Lower lobe of right lung (tissue), 2 donors: ENCODE results near the gene TEPSIN. TPM values are rescaled to one million over a fixed set of nuclear protein-coding genes. Genes with fewer than 3 reads are reported as not detected.
A peak's percentile ranks its signal among the peaks of the same experiment; 100 is the strongest.

Experiments
- ATAC-seq, 2 donors: fragments of 200-7000 bp; cut with Tn5 transposase; one replicate each; pipeline ENCODE4 v1.9.1; 2020 to 2022; ENCODE audit warnings: mild to moderate bottlenecking in 2 of 2, moderate library complexity in 2 of 2
- DNase-seq: peaks from one replicate; pipeline ENCODE4 v3.0.0-alpha.2; 2020
- H3K27ac ChIP-seq: fragments of 200-600 bp; one replicate; pipeline ENCODE4 v1.8.0; 2022
- H3K27me3 ChIP-seq: fragments of 200-600 bp; one replicate; pipeline ENCODE4 v1.8.0; 2022; ENCODE audit warnings: low read depth
- H3K36me3 ChIP-seq: fragments of 200-600 bp; one replicate; pipeline ENCODE4 v1.8.0; 2022; ENCODE audit warnings: mild to moderate bottlenecking
- H3K4me1 ChIP-seq: fragments of 200-600 bp; one replicate; pipeline ENCODE4 v1.8.0; 2022
- H3K4me3 ChIP-seq: fragments of 200-600 bp; one replicate; pipeline ENCODE4 v1.8.0; 2022; ENCODE audit warnings: mild to moderate bottlenecking
- H3K9me3 ChIP-seq: fragments of 200-600 bp; one replicate; pipeline ENCODE4 v1.8.0; 2022
- CTCF ChIP-seq: fragments of 200-600 bp; IDR thresholded peaks from one replicate; pipeline ENCODE4 v1.8.0; 2022; ENCODE audit warnings: antibody characterized with exemption, mild to moderate bottlenecking
- intact Hi-C: fragments of 100-400 bp; cut with DNase I; formaldehyde crosslinking; loops from one replicate; pipeline ENCODE4 v1.11.0; 2022
- total RNA-seq: library from RNA; stranded (reverse); fragmentation: NEBNext Ultra II Directional; extraction: Animal tissue kit (Norgen Biotek cat#: 25700); gene quantifications from one replicate; pipeline ENCODE4 v1.2.1, GENCODE V29; 2021
- donor health status: DM: no; HTN: yes; CAD: no; lungs with severe emphysema.

TEPSIN gene
- total RNA-seq, 1 donor from 2014 or later: 43.2 TPM

GRCh38 chr17:81273698-81274470, 35.0 kb upstream of the TEPSIN start:
- no peak for DNase-seq
- Histone ChIP-seq H3K4me1 (peaks cover 26% of the 10 kb centered on the region), H3K27ac (no peak overlapping the region), H3K4me3 (no peak overlapping the region), H3K27me3 (no peaks in the 10 kb centered on the region), H3K9me3 (no peaks in the 10 kb centered on the region), H3K36me3 (peaks cover 83% of the 10 kb centered on the region)
- TF ChIP-seq CTCF: no peak
- no peak for ATAC-seq
- intact Hi-C loops: no loop called here

- peak overlapping the region; percentile 41 for H3K27ac ChIP-seq
- TF ChIP-seq CTCF: no peak
- intact Hi-C loops: no loop called here
- no peak overlapping the region for H3K4me3 ChIP-seq
- peaks cover 91% of the 10 kb centered on the region for H3K36me3 ChIP-seq
- ATAC-seq: peak; percentile 67 to 71
- no peaks in the 10 kb centered on the region for H3K9me3 ChIP-seq
- H3K4me1 ChIP-seq: peaks cover 14% of the 10 kb centered on the region
- no peaks in the 10 kb centered on the region for H3K27me3 ChIP-seq
- DNase-seq: peak; percentile 76
Measured at GRCh38 chr17:81272616-81273015, 33.8 kb upstream of the TEPSIN start.

GRCh38 chr17:81271226-81271625, 32.4 kb upstream of the TEPSIN start:
- ATAC-seq: no peak

GRCh38 chr17:81270279-81270678, 31.4 kb upstream of the TEPSIN start:
- DNase-seq (no peak), ATAC-seq (no peak)
- Histone ChIP-seq H3K27me3 (no peaks in the 10 kb centered on the region), H3K36me3 (peaks cover 89% of the 10 kb centered on the region), H3K4me1 (no peaks in the 10 kb centered on the region), H3K27ac (no peak overlapping the region), H3K4me3 (no peak overlapping the region), H3K9me3 (no peaks in the 10 kb centered on the region)
- intact Hi-C loops: no loop called here
- no peak for TF ChIP-seq CTCF

More at GRCh38 chr17:81271226-81271625, 32.4 kb upstream of the TEPSIN start:
- Histone ChIP-seq H3K4me3 (no peak overlapping the region), H3K9me3 (no peaks in the 10 kb centered on the region), H3K27ac (no peak overlapping the region), H3K36me3 (peaks cover 86% of the 10 kb centered on the region), H3K4me1 (no peaks in the 10 kb centered on the region), H3K27me3 (no peaks in the 10 kb centered on the region)
- no peak for TF ChIP-seq CTCF
- no peak for DNase-seq
- intact Hi-C loops: no loop called here

GRCh38 chr17:81267390-81268067, 28.7 kb upstream of the TEPSIN start:
- no peak for TF ChIP-seq CTCF
- no peaks in the 10 kb centered on the region for H3K9me3 ChIP-seq
- no peak overlapping the region for H3K27ac ChIP-seq
- no peak overlapping the region for H3K4me3 ChIP-seq
- peaks cover 90% of the 10 kb centered on the region for H3K36me3 ChIP-seq
- intact Hi-C loops: no loop called here
- H3K27me3 ChIP-seq: no peaks in the 10 kb centered on the region
- ATAC-seq: no peak
- no peaks in the 10 kb centered on the region for H3K4me1 ChIP-seq
- no peak for DNase-seq
